ENCODE results near the gene CAND2.

GRCh38 chr3:12809001-12809400, 12.5 kb downstream of the CAND2 start:
- TF ChIP-seq CTCF (IDR thresholded peaks at IDR 0.05; ENCODE audit: poor library complexity) (no peak), EZH2phosphoT487 (IDR thresholded peaks at IDR 0.05; ENCODE audit: low read depth, severe bottlenecking, unreplicated experiment) (no peak)

All from hepatocyte (in vitro differentiated cells).